NOMO-1 (cell line): ENCODE results near the gene ZNF793.

ENCODE experiments used
- DNase-seq, 2 experiments: peaks; one replicate each; lab custom pipeline; 2025; ENCODE audit not compliant: unreplicated experiment in 2 of 2; lab: John Stamatoyannopoulos, UW

Gene ZNF793

DNA sequence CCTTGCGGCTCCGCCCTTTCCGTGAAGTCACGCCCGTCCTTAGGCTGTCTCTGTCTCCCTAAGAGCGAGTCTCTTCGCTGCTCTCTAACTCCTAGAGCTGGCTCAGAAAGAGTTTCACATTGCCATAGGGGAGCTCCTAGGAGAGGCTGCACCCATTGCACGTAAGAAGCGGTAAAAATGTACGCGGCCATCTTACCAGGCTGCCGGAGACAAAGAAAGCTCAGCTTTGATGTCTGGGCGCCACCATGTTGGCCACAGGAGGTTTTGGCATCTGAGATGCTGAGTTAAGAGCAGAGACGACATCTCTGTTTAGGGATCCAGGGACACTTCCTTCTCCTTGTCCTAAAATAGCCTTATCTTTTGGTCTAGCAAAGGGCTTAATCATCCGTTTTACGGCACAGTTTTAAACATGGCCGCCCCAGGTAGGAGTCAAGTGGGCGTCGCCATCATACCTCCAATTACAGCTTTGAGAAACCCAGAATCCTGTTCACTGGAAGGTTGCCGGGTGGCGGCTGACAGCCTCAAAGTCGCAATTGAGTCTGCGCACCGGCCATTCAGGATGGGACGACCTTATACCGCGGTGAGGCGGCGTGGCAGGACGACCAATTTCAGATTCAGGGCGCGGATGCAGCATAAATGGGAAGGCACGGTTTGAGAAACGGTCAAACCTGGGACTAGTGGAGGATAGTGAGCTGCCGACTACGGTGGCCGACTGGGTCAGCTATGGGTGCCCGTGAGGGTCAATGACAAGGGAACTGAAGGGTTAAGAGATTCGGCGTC is at the start of gene ZNF793:
ZNF793 (plus strand) TSS at position 553 of the 780 bp plus-strand sequence. CDS start 16,501 bp downstream, outside the sequence.
- DNase-seq = no peak

DNA sequence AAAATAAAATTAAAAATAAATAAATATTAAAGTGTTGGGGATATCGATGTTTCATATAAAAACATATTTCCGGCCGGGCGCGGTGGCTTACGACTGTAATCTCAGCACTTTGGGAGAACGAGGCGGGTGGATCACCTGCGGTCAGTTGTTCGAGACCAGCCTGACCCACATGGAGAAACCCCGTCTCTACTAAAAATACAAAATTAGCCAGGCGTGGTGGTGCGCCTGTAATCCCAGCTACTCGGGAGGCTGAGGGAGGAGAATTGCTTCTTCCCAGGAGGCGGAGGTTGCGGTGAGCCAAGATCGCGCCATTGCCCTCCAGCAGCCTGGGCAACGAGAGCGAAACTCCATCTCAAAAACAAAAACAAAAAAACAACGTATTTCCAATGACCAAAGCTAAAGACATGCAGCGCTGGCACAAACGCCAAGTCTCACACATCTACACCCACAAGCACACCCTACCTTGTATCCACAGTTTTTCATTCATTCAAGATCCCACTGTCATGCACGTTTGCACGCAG is 40.4 kb upstream of the ZNF793 start:
- DNase-seq = no peak

DNA sequence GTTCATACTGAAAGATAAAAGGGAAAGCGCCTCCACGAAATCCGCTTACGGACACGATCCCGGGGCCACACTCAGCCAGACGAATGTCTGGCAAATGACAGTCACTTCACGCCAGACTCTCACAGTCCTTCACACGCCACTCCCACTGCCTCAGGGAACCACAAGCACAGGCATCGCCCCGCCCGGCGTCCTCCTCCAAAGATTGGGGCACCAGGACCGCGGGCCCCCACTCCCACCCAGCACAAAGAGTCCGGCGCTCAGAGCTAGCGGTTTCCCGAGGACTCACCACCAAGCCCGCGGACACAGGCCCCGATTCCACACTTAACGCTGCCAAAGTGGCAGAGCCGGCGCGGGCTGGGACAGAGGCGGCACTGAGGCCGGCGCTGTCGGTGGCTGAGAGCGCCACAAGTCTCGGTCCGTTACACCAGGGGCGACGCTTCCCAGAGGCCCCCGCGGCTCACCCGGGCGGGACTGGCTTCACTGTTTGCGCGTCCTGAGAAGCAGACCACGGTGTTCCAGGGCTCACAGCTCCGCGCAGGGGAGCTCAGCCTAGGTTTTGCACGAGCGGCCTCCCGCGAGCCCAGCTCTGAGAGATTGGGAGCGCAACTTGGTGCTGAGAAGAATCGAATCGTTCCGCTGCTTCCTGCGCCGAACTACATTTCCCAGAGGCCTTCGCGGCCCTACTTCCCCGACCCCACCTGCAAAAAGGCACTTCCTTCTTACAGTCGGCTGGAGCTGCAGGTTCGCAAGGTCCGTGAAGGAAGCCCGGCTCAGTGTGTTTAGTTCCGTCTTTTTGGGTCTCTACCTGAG is 39.7 kb upstream of the ZNF793 start, which contains the start of gene ZNF569:
ZNF569 (minus strand) TSS at position 647 of the 810 bp plus-strand sequence. CDS start 22,523 bp downstream, outside the sequence.
- peak; percentile 88 to 94 for DNase-seq

DNA sequence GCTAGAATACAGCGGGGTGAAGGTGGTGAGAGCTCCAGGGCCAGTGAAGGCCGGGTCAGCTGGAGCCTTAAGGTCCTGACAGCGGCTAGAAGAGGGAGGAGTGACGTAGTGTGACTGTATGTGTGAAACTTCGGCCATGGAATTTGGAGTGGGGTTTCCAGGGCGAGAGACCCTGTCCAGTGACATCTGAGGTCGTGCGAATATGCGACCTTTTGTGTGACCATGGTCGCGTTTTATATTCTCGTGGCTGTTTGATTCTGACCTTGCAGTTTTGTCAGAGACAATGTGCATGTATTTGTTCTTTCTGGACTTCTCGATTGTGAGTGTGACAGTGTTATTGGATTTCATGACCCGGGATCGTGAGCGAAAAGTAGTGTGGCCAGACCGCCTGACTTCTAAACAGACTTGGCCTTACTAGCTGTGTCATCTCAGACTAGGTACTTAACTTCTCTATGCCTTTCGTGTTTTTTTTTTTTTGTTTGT is 39.1 kb upstream of the ZNF793 start:
- no peak for DNase-seq

DNA sequence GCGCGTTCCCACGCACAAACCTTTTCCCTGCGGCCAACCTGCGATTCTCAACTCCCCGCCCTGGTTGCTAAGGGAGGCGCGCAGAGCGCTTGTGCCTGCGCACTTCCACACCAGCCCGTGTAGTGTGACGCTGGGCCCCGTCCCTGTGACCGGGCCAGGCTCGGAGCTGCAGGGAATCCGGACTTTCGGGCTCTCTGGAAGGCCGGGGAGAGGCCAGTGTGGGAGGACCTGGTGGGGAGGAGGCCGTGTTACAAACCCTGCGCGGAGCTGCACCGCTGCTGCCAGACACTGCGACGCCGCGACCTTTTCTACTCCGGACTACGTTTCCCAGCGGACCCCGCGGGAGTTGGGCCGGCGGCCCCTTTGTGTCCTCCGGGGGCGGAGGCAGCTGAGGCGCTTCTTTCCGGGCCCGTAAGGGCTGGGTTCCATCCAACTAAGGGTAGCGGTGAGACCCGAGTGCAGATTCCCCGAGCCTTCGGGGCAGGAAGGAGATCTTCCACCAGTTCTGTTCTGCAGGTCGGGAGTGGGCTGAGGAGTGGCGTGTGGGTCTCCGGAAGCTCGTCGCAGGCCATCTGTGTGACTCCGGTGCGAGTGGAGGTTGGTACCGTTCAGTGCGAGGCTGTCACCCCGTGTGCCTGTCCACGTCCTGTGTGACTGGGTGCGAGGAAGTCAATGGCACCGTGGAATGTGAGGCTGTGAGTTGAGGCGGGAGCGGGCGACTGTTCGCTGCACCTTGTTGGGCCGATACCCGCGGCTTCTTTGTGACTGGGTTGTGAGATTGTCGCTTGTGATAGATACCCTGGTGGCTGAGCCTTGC is 37.6 kb upstream of the ZNF793 start, which contains the start of gene ZNF570:
ZNF570 (plus strand) TSS at position 396 of the 817 bp plus-strand sequence. CDS start 999 bp downstream, outside the sequence.
- peak; percentile 77 to 88 for DNase-seq

DNA sequence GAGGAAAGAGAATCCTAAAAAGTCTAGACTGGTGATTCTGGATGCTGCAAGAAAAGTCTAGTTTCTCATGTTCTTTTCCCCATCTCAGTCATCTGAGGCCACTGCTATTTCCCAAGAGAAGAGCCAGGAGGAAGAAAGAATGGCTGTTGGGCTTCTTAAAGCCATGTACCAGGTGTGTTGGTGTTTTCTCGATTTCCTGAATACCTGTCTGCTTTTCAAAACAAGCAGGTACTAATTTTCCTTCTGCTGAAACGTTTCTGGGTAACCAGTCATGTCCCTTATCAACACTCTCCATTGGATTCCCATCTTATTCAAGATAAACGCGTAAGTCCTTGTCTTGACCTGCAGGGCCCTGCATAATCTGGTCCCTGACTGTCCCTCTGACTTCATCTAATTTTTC is 36.5 kb upstream of the ZNF793 start:
- DNase-seq = no peak

DNA sequence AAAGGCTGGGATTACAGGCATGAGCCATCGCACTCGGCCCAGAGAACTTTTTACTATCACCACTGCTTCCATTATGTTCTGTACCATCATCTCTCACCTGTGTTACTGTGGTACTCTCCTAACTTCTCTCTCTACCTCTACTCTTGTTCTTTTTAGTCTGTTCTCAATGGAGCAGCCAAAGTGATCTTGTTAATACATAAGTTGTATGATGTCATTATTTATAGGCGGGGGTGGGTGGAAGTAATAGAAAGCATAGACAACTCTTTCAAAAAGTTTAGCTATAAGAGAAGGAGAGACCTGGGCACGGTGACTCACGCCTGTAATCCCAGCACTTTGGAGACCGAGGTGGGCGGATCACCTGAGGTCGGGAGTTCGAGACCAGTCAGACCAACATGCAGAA is 34.6 kb upstream of the ZNF793 start:
- no peak for DNase-seq

DNA sequence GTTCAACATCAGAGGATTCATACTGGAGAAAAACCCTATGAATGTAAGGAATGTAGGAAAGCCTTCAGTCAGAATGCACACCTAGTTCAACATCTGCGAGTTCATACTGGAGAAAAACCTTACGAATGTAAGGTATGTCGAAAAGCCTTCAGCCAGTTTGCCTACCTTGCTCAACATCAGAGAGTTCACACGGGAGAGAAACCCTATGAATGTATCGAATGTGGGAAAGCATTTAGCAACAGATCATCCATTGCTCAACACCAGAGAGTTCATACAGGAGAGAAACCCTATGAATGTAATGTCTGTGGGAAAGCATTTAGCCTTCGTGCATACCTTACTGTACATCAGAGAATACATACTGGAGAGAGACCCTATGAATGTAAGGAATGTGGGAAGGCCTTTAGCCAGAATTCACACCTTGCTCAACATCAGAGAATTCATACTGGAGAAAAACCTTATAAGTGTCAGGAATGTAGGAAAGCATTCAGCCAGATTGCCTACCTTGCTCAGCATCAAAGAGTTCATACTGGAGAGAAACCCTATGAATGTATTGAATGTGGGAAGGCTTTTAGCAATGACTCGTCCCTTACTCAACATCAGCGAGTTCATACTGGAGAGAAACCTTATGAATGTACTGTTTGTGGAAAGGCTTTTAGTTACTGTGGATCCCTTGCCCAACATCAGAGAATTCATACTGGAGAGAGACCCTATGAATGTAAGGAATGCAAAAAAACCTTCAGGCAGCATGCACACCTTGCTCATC is 22.2 kb upstream of the ZNF793 start:
- DNase-seq = no peak

DNA sequence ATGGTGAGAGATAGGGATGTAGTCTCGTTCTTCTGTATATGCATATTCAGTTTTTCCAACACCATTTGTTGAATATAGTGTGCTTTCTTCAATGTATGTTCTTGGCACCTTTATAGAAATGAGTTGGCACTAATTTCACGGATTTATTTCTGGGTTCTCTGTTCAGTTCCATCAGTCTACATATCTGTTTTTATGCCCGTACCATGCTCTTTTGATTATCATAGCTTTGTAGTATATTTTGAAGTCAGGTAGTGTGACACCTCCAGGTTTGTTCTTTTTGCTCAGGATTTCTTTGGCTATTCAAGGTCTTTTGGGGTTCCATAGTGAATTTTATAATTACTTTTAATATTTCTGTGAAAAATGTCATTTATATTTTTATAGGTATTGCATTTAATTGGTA is 14.5 kb upstream of the ZNF793 start:
- no peak for DNase-seq

DNA sequence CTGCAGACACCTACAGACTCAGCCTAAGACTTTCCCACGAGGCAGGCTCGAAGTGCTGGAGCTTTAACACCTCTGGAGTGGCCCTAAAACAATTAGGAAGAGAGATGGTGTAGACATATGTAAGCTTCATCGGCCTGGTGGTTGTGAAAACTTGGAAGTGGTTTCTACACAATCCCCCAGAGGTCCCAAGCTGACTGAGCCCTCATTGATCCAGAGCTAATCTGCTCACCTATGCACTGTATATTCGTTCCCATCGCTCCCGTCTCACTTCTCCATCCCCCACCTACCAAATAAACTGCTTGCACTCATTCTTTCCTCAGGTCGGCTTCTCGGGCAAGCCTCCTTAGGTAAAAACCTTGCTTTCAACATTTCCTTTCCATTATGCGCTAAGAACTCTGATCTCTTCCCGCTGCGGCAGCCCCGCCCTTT is 767 bp upstream of the ZNF793 start:
- no peak for DNase-seq

DNA sequence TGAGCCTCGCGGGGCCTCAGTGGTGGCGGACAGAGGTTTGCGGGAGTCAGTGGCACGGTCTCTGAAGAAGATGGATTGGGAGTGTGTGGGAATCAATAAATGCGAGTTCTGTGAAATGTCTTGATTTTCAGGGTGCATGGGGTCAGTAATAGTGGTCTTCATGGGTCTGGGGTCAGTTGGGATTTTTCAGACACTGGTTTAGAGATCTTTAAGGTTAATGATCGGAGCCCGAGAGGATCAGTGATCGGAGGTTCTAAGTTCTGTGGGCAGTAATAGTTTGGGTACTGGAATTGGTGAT is 377 bp downstream of the ZNF793 start:
- DNase-seq = no peak

DNA sequence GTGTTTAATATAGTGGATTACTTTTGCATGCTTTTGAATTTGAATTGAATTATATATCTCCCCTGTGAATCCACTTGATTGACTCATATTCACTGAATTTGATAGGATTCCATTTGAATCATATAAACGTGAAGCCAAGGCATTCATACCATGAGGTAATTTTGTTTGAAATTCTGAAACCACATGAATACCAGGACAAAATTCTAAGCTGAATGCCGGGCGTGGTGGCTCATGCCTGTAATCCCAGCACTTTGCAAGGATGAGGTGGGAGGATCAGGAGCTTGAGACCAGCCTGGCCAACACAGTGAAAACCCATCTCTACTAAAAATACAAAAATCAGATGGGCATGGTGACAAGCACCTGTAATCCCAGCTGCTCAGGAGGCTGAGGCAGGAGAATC is 4.4 kb downstream of the ZNF793 start:
- no peak for DNase-seq

DNA sequence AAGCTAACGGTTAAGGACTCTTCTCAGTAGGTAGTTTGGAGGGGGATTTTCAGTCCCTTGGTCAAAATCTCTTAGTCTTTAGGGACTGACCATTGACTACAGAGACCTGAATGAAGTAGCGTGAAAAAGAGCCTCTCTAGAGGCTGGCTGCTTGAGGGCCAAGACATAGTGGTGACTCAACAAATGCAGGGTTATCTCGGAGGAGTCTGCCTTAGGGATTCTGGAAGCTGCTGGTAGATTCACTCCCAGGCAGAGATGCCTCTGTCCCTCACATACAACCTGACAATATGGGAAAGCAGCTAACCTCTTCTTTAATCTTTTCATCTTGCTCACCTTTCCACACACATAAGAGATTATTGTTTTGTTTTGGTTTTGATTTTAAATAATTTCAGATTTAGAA is 5.1 kb downstream of the ZNF793 start:
- DNase-seq = no peak

DNA sequence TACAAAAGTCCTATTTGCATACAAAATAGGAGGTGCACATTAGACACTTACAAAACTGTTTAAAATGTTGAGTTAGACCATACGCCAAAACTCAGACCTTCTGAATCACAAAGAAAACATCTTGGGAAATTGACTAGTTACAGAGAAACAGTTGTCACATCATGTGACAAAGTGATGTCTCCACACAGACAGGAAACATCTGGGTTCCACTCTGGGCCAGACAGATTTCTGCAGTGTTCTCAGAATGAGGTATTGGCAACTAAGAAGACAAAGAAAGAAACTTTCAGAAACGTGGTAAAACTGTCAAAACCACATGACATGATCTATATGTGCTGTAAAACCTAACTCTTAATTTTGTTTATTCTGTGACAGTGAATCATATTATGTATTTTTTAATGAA is 6.7 kb downstream of the ZNF793 start:
- DNase-seq = no peak

DNA sequence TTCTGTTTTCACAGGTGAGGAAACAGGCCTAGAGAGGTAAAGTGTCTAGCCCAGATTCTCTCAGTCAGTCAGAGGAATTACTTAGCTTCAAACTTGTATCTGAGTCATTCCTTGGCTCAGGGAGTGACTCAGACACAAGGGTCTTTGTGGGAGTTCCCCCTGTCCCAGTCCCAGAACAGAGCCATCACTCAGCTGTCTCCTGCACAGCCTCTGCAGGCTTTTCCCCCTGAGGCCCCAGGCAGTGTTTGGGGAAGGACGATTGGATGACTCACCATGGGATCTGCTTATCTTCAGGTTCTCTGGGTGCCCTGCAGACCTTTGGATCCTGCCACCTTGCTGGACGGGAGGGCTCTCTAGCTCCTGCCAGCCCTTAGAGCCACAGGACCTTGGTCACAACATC is 13.2 kb downstream of the ZNF793 start:
- DNase-seq = no peak

DNA sequence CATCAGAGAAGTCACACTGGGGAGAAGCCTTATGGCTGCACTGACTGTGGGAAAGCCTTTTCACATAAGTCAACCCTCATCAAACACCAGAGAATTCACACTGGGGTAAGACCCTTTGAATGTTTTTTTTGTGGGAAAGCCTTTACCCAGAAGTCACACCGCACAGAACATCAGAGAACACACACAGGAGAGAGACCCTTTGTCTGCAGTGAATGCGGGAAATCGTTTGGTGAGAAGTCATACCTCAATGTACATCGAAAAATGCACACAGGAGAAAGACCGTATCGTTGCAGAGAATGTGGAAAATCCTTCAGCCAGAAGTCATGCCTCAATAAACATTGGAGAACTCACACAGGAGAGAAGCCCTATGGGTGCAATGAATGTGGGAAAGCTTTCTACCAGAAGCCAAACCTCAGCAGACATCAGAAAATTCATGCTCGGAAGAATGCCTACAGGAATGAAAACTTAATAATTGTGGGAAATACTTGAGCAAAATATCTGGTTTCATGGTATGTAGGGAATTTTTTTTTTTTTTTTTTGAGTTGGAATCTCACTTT is 30.7 kb downstream of the ZNF793 start:
- no peak for DNase-seq

DNA sequence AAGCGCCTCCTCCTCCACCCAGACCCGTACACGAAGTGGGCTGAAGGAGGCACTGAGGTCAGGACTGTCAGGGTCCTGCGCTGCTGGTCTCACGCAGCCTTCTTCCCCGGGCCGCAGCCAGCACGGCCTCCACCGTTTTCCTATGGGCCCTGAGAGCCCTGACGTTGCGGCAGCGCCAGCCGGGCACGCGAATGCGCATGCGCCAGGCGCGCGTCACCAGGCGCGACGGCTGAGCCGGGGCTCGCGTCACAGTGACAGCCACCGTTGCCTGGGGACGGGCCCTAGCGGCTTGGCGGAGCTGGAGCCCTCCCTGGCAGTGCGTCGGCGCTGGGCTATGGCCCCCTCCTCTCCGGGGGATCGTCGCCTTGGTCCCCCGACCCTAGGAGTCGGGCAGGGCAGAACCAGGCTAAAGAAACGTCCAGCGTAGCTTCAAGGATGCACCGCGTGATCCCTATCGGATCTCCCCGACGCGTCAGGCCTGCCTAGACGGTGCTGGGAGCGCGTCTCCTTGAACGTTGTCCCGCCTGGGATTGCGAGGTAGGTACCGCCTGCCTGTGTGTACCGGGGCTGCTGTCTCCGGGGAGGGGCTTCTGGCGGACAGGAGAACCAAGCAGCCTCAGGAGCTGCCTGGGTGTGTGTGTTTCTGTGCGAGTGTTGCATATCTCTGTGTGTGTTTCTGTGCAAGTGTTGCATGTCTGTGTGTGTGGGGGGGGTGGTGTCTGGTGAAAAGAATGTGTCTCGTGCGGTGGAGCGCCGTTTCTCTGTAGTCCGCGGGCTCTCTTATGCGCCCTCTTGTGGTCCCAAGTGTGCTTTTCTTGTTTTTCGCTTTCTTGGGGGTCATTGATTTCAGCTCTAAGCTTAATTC is 44.6 kb downstream of the ZNF793 start:
- DNase-seq = no peak

DNA sequence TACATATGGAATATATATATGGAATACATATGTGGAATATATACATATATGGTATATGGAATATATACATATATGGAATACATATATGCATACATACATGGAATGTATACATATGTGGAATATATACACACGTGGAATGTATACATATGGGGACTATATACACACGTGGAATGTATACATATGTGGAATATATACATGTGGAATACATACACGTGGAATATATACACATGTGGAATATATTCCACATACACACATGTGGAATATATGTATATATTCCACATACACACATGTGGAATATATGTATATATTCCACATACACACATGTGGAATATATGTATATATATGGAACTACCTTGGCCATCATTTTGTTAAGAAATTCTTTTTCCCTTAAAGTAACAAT is 56.8 kb downstream of the ZNF793 start:
- no peak for DNase-seq
